HG03175 (cell line): Measurements from ENCODE around the gene EEF1AKMT1.

Experiments
- ATAC-seq: cut with Tn5 transposase; IDR thresholded peaks from one replicate; pipeline ENCODE4 v1.9.1; 2021; ENCODE audit warnings: mild to moderate bottlenecking, moderate library complexity; ENCODE audit not compliant: unreplicated experiment

Gene EEF1AKMT1

DNA sequence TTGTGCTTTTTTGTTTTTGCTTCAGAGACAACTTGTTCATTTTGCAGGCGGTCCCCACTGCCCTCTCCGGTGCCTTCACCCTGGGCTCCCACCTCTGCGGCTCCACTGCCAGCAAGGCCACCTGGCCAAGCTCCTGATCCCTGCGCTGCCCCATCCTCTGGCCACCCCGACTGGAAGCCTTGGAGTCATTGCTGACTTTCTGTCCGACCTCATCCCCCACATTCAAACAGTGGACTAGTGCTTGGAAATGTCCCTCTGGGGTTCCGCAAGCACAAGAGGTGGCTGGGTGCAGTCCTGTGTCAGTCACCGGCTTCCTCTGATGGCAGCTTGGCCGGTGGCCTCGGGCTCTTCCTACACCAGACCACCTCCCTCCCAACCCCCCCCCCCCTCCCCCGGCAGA, 53.3 kb downstream of the EEF1AKMT1 start:
- ATAC-seq = no peak

DNA sequence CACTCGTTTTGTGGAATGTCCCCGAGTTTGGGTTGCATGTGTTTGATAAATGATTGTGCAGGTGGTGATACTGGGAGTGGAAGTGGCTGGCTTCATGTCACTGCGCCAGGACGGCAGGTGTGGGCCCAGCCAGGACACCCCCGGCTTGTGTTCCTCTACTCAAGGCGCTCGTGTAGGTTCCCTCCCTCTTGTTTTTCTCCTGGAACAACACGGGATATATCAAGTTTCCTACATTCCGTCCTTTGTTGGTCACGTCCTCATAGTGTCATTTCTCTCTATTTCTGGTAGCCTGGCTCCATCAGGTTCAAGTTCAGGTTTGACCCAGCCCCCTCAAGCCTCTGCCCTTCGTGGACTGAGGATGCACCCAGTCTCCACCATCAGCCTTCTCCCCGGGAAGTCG, 54.0 kb downstream of the EEF1AKMT1 start:
- no peak for ATAC-seq

DNA sequence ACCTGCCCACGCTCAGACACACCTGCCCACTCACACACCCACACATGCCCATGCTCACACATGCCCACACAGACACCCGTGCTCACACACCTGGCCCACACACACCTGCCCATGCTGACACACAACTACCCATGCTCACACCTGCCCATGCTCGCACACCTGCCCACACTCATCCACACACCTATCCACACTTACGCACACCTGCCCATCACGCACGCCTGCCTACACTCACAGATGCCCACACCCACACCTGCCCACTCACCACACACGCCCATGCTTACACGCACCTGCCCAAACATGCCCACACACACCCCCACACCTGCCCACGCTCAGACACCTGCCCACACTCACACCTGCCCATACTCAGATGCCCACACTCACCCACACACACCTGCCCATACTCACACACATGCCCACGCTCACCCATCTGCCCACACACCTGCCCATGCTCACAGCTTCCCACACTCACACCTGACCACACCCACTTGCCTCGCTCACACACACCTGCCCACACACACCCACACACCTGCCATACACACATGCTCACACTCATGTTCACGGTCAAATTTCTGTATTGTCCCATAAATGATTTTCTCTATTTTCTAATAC, 54.7 kb downstream of the EEF1AKMT1 start:
- no peak for ATAC-seq

DNA sequence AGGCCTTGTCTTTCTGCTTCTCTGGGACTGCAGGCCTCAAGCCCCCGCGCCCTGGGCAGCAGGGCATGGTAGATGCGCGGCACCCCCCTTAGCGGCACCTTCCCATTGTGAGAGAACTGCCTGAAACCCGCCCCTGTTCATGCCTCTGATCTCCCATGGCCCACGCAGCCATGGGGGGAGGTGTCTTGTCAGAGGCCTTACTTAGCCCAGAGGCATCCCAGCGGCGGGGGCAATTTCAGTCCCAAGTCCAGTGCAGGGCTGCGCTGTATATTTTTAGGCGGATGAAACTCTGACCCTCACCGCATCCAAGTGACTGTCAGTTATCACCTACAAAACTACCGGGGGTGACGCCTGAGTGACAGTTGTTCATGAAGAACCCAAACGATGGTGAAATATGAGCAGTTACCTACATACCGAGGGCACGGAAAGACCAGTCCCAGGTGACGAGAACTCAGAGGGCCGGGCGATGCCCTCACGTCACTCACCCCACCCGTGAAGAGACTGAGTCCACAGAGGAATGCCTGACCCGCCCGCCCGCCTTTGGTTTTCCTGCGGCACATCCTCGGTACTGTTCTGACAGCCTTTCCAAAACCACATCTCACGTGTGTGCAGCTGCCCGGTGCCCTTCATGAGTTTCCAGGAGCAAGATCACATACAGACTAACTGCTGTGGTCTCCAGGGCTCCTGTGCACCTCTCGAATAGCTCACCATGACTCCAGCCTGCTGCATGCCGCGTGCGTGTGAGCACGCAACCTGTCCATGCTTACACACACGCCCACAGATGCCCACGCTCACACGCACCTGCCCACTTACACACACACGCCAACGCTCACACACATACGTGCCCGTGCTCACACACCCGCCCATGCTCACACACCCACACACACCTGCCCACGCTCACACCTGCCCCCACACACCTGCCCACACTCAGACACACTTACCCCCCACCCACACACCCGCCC, 55.9 kb downstream of the EEF1AKMT1 start:
- no peak for ATAC-seq

DNA sequence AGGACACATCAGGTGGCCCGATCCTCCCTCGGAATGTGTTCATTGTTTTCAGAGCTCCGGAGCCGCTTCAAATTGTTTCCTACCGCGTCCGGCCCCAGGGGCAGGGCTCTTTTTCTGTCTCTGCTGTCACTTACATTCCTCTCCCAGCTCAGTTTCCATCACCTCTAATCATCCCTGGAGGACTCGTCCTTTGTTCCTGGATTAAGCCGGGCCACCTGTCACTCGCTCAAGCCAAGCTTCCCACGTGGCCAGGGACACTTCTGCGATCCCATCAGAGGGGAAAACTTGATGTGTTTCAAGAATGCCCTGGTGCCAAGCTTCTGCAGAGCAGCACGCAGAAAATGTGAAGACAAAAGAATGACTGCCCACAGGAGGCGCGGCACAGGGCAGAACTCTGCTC, 56.8 kb downstream of the EEF1AKMT1 start:
- no peak for ATAC-seq

DNA sequence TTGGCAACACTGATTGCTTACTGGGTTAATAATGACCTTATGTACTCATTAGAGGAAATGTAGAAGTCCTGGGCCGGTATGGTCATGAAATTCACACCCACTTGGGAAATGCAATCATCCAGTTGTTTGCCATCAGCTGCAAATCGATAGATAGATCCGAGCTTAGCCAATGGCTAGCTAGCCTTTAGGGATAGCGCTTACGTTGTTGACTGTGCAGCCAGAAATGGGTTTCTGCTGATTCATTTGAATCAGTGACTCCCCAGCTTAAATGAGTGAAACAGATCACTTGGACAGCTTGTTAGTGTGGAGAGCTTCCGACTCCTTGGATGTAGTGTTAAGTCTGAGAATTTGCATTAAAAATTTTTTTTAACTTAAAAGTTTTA, 58.4 kb downstream of the EEF1AKMT1 start:
- ATAC-seq = no peak

DNA sequence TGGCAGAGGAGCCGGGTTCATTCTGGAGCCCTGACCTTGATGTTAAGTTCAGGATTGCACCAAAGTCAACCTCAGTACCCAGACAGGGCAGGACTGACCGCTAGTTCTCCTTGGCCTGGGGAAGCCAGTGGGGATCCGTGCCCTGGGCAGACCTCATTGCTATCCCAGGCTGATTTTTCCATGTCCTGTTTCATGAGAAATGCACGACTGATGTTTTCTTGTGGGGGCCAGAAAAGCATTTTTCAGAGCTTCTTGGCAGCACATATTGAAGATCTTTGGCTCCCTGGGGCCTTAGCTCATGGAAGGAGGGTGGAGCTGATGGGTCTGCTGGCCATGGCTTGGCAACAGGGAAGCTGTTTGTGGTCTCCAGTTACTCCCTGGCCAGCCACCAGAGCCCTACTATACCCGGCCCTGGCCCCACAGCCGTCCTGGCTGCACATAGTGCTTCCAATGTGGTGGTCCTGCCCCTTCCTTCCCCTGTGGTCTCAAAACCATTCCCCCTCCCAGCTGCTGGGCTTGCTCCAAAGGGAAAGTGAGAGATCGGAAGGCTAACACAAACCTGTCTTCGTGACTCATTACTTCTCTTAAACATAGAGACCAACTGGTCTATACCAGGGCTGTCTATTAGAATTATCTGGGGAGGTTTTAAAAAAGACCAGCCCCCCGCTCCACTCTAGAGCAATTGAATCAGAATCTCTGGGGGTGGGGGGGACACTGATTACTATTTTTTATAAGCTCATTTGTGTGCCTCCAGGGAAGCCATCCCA, 59.0 kb downstream of the EEF1AKMT1 start:
- ATAC-seq = no peak

DNA sequence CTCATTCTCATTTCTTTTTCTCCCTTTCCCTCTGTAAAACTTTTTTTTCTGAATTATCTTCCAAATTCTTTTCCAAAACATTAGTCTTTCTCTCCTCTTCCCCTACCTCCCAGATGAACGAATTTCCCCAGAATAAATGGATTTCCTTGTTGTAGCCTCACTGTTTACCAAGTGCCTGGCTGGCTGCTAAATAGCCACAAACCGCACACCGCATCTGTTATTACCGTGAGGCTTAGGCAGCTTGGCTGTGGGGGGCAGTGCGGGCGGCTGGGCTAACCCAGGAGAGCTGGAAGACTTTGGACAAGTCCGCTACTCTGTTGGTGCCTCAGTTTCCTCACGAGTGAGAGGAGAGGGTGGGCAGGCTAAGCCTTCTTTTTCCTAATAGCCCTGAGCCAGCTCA, 59.6 kb downstream of the EEF1AKMT1 start:
- no peak for ATAC-seq

DNA sequence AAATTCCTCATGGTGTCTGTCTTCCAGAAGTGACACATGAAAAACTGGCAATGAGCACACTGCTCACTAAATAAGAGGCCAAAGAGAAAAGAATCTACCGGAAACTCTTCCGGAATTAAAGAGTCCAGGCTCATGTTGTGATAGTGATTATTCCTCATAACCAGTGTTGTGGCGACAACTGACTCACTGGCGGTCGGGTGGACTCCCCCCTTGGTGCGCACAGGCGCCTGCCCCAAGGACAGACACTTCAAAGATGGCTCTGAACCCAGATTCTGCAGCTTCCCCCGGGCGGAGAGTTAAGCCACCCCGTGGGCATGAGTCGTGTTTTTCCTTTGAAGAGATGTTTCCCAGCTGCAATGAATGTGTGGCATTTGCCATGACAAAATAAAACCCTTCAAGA, 60.0 kb downstream of the EEF1AKMT1 start:
- ATAC-seq = no peak

DNA sequence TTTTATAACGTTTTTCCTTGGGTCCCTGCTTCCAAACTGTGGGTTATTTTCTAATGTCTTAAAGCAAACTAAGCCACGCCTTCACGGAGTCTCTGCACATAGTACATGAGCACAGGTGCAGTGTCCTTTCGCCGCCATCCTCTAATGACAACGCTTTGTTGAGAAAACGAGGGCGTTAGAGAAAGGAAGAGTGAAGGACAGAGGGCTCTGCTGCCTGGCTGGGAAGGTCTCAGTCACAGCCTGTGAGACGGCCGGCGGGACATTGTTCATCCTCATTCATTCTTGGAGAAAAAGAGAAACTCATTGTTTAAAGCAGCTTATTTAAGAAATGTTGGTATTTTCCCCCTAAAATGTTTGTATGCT, 60.8 kb downstream of the EEF1AKMT1 start:
- ATAC-seq = no peak

DNA sequence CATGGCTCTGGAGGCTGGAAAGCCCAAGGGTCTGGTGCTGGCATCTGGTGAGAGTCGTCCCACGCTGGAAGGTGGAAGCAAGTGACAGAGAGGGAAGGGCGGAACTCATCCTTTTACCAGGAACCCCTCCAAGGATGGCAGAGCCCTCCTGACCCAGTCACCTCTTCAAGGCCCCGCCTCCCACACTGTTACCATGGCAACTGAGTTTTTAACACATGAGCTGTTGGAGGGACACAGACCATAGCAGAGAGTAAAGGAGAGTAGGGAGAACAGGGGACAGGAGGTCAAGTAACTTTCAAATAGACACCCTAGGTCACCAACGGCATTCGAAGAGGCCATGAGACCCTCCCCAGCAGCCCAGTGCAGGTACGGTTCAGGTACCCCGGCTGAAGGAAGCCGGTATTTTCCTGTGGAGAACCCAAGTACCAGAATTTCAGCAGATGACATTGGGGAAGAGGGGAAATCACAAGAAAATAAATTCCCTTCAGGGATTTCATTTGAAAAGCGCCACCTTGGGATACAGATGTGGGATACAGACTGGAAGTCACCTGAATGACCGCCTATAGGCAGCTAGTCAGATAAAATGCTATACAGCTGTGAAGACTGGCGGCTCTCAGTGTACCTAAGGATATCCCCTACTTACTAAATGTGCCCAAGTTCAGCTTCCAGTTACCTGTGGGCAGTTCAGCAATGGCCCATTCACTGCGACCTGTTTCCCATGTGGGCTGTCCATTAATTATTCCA, 62.3 kb downstream of the EEF1AKMT1 start:
- ATAC-seq = no peak

DNA sequence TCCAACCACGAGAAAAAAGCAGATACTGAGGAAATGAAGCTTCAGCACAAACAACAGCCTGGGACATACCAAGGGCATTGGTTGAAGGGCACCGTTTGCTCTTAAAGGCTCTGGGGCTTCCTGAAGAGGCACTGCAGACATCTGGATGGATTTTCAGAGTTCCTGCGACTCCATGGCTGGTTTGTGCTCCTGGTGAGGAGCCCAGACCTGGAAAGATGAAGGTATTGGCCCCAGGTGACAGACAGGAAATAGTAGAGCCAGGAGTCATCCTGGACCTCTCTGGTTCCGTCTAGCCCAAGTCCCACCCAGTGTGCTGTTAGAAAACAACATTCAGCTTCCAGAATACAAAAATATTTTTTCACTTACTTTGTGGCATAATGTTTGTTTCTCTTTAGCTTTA, 64.0 kb downstream of the EEF1AKMT1 start:
- no peak for ATAC-seq

DNA sequence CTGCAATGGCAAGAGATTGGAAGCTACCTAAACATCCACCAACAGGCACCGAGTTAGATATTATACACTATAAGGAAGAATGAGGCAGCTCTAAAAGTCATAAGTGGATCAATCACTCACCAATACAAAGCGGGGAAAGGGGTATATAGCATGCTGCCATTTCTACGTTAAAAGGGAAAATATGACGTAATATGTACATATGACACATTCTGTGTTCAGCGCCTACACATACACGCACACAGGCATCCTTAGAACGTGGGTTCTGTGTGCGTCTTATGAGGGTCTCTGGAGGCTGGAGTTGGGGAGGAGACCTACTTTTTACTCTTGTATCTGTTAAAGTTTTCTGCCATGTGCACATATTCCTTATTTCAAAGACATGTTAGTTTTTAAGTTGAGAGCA, 64.4 kb downstream of the EEF1AKMT1 start:
- no peak for ATAC-seq

DNA sequence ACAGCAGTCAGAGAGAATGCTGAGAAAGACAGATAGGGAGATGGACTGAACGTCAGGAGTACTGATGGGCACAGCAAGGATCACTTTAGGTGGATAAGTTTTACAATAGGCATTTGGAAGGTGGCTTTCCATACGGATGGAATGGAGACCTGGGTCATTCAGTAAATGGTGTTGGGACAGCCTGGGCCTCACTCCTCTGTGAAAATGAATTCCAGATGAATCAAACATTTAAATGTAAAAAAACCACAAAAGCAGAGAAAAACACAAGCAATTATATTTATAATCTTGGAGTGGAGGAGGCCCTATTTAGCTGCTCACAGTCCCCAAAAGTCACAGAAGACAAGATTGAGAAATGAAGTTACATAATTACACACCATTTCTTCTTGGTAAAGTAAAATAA, 65.5 kb downstream of the EEF1AKMT1 start:
- ATAC-seq = no peak

DNA sequence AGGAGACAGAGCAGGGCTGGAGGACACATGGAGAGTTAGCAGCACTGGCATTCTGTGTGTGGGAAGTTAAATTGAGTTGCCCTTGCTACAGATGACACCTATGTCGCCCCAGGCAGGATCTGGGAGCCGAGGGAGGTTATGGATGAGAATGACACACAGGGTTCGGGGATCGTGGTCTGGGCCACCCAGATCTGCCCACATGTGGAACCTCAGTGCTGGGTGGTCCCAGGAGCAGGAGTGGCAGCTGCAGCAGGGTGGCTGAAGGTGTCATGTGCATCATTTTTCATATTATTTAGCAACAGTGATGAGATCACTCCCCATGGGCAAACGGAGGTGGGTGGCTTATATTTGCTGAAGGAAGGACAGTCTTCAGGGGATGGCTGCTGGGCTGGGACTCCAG, 67.1 kb downstream of the EEF1AKMT1 start:
- ATAC-seq = no peak

DNA sequence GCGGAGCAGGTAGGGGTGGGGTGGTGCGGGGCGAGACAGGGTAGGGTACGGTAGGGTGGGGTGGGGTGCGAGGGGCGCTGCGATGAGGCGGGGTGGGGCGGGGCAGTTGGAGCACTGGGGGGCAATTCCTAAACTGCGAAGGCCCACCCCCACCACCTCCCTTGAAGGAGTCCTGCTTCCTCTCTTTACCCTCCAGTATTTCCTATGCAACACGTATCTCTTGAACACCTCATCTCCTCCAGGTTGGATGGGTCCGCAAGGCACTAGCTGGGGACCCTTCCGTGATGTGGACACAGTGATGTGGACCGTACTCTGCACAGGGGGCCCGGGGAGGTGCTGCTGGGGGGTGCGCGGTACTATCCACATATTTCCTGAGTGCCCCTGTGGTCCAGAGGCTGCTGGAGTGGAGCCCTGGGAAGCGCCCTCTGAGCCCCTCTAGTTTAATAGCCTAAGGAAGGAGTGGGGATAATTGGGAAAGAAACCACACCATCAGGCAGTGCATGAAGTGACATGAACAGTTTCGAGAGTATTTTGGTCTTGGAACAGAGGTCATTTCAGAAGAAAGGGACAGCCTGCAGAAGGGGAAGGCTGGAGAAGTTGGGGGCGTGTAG, 69.2 kb downstream of the EEF1AKMT1 start:
- no peak for ATAC-seq

DNA sequence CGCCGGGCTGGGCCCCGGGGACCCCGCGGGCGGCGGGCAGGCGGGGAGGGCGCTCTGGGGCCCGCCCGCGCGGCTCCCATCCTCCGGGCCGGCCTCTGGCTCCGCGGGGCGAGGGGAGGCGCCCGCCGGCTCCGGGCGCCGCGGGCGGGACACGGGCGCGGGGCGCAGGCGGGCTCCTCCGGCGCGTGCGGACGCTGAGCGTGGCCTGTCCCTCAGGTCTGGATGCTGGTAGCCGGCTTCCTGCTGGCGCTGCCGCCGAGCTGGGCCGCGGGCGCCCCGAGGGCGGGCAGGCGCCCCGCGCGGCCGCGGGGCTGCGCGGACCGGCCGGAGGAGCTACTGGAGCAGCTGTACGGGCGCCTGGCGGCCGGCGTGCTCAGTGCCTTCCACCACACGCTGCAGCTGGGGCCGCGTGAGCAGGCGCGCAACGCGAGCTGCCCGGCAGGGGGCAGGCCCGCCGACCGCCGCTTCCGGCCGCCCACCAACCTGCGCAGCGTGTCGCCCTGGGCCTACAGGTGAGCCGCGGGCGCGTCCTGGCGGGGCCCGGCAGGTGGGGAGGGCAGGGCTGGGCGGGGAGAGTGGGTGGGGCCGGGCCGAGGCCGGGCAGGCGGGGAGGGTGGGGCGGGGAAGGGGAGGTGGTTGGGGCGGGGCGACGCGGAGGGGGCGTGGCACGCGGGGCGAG, 69.8 kb downstream of the EEF1AKMT1 start:
- ATAC-seq = peak; percentile 94

DNA sequence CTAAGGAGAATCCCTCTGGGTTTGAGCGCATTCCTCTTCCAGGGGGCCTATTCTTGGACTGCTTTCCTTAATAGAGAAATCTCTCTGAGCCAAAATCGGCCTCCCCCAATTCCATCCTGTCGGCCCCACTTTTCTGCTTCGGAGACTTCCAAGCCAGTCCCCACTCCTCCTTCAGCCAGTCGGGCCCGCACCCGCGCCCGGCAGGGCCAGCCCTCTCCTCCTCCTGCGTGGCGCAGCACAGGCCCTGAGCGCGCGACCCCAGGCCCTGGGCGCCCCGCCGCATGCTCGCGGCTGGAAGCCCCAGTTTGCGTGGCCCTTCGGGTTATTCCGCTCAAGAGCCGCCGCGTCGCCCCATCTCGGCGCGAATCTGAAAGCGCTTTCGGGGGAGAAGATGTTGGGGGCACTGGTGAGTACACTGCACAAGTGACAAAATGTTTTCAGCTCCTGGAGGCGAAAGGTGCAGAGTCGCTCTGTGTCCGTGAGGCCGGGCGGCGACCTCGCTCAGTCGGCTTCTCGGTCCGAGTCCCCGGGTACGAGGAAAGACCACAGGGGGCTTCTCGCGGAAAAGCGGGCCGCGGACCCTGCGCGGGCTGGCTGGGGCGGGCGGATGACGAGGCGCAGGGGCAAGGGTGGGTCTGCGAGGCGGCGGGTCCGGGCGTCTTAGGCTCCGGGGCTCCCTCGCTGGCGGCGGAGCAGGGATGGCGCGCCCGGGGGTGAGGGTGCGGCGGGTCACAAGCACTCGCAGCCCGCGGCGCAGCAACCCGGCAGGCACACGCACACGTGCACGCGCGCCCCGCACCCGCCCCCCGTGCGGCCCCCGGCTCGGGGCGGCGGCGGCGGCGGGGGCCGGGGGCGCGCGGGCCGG, 70.6 kb downstream of the EEF1AKMT1 start, which contains the start of gene IL17D:
Gene IL17D, plus strand, starts transcription at position 785 of the 865 bp plus-strand sequence. CDS start 303 bp downstream, outside the sequence.
- peak; percentile 39 for ATAC-seq

DNA sequence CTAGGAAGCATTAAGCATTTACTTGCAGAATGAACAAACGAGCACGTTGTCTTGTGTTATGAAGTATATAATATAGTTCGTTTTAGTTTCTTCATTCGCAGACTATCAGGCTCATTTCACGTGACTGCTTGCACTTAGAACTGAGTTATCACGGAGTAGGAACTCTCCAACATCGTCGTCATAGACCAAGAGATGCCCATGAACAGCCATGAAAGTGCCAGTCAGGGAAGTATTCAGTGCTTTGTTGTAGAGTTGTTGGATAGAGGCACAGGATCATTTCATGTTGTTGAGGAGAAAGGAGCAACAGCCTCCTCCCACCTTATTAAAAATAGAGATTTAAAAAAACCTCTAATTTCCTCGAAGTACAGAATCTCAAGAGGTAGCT, 71.2 kb downstream of the EEF1AKMT1 start:
- no peak for ATAC-seq
